ENCODE results near the gene RPL28.

Gene RPL28

GRCh38 chr19:55451965-55452748, 66.4 kb downstream of the RPL28 start:
- no peak for DNase-seq
